Measurements from ENCODE around the gene CHCHD3.
"Not testable (repeated sequence)": the region's sequence is repeated elsewhere in the genome, so short reads cannot be mapped to it uniquely, and the experiment has no call there.

DNA sequence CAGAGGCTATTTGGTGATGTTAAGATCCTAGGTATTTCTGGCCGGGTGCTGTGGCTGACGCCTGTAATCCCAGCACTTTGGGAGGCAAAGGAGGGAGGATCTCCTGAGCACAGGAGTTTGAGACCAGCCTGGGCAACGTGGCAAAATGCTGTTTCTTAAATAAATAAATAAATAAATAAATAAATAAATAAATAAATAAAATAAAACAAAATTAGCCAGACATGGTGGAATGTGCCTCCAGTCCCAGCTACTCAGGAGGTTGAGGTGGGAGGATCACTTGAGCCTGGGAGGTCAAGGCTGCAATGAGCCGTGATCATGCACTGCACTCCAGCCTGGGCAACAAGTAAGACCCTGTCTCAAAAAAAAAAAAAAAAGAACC, 114.4 kb downstream of the CHCHD3 start:
- TF ChIP-seq, protein P1, sequence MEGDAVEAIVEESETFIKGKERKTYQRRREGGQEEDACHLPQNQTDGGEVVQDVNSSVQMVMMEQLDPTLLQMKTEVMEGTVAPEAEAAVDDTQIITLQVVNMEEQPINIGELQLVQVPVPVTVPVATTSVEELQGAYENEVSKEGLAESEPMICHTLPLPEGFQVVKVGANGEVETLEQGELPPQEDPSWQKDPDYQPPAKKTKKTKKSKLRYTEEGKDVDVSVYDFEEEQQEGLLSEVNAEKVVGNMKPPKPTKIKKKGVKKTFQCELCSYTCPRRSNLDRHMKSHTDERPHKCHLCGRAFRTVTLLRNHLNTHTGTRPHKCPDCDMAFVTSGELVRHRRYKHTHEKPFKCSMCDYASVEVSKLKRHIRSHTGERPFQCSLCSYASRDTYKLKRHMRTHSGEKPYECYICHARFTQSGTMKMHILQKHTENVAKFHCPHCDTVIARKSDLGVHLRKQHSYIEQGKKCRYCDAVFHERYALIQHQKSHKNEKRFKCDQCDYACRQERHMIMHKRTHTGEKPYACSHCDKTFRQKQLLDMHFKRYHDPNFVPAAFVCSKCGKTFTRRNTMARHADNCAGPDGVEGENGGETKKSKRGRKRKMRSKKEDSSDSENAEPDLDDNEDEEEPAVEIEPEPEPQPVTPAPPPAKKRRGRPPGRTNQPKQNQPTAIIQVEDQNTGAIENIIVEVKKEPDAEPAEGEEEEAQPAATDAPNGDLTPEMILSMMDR (tag by site-specific recombination; IDR thresholded peaks at IDR 0.05), result not testable (repeated sequence)
- 0 out of 2 replicates have a peak, but pooled peaks have one; percentile 10 for TF ChIP-seq ZNF292 (tag by site-specific recombination; IDR thresholded peaks at IDR 0.05; ENCODE audit: borderline replicate concordance, low read depth)
- TF ChIP-seq, protein P2, sequence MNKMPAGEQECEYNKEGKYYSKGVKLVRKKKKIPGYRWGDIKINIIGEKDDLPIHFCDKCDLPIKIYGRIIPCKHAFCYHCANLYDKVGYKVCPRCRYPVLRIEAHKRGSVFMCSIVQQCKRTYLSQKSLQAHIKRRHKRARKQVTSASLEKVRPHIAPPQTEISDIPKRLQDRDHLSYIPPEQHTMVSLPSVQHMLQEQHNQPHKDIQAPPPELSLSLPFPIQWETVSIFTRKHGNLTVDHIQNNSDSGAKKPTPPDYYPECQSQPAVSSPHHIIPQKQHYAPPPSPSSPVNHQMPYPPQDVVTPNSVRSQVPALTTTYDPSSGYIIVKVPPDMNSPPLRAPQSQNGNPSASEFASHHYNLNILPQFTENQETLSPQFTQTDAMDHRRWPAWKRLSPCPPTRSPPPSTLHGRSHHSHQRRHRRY (tag by site-specific recombination; IDR thresholded peaks at IDR 0.05), result not testable (repeated sequence)
- TF ChIP-seq, protein P3, sequence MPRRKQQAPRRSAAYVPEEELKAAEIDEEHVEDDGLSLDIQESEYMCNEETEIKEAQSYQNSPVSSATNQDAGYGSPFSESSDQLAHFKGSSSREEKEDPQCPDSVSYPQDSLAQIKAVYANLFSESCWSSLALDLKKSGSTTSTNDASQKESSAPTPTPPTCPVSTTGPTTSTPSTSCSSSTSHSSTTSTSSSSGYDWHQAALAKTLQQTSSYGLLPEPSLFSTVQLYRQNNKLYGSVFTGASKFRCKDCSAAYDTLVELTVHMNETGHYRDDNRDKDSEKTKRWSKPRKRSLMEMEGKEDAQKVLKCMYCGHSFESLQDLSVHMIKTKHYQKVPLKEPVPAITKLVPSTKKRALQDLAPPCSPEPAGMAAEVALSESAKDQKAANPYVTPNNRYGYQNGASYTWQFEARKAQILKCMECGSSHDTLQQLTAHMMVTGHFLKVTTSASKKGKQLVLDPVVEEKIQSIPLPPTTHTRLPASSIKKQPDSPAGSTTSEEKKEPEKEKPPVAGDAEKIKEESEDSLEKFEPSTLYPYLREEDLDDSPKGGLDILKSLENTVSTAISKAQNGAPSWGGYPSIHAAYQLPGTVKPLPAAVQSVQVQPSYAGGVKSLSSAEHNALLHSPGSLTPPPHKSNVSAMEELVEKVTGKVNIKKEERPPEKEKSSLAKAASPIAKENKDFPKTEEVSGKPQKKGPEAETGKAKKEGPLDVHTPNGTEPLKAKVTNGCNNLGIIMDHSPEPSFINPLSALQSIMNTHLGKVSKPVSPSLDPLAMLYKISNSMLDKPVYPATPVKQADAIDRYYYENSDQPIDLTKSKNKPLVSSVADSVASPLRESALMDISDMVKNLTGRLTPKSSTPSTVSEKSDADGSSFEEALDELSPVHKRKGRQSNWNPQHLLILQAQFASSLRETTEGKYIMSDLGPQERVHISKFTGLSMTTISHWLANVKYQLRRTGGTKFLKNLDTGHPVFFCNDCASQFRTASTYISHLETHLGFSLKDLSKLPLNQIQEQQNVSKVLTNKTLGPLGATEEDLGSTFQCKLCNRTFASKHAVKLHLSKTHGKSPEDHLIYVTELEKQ (tag by site-specific recombination; IDR thresholded peaks at IDR 0.05; ENCODE audit: borderline replicate concordance), result not testable (repeated sequence)
- TF ChIP-seq ZNF792, YY2 (tag by site-specific recombination; IDR thresholded peaks at IDR 0.05): not testable (repeated sequence)
